GM21390 (cell line): Measurements from ENCODE around the gene HOXD4.

ENCODE experiments used
- ATAC-seq: cut with Tn5 transposase; IDR thresholded peaks from one replicate; pipeline ENCODE4 v1.9.1; 2021; ENCODE audit not compliant: unreplicated experiment

Gene HOXD4

GRCh38 chr2:176187899-176188773 lies 36.8 kb downstream of the HOXD4 start, which contains the start of gene HOXD1:
Gene HOXD1 (plus strand): TSS chr2:176188668. CDS start chr2:176188802, 134 bp downstream.
- no peak for ATAC-seq

DNA sequence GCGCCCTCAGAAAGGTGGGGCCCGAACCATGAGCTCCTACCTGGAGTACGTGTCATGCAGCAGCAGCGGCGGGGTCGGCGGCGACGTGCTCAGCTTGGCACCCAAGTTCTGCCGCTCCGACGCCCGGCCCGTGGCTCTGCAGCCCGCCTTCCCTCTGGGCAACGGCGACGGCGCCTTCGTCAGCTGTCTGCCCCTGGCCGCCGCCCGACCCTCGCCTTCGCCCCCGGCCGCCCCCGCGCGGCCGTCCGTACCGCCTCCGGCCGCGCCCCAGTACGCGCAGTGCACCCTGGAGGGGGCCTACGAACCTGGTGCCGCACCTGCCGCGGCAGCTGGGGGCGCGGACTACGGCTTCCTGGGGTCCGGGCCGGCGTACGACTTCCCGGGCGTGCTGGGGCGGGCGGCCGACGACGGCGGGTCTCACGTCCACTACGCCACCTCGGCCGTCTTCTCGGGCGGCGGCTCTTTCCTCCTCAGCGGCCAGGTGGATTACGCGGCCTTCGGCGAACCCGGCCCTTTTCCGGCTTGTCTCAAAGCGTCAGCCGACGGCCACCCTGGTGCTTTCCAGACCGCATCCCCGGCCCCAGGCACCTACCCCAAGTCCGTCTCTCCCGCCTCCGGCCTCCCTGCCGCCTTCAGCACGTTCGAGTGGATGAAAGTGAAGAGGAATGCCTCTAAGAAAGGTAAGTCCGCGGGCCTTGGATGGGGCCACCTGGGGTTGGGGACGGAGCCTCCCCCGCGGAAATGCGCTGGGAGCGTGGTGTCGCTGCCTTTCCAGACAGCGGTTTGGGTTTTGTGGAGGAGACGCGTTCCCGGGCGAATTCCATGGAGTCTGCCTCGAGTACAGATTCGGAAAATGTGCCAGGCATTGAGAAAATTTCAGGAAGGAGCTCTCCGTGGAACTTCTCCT lies 37.7 kb downstream of the HOXD4 start:
- no peak for ATAC-seq

DNA sequence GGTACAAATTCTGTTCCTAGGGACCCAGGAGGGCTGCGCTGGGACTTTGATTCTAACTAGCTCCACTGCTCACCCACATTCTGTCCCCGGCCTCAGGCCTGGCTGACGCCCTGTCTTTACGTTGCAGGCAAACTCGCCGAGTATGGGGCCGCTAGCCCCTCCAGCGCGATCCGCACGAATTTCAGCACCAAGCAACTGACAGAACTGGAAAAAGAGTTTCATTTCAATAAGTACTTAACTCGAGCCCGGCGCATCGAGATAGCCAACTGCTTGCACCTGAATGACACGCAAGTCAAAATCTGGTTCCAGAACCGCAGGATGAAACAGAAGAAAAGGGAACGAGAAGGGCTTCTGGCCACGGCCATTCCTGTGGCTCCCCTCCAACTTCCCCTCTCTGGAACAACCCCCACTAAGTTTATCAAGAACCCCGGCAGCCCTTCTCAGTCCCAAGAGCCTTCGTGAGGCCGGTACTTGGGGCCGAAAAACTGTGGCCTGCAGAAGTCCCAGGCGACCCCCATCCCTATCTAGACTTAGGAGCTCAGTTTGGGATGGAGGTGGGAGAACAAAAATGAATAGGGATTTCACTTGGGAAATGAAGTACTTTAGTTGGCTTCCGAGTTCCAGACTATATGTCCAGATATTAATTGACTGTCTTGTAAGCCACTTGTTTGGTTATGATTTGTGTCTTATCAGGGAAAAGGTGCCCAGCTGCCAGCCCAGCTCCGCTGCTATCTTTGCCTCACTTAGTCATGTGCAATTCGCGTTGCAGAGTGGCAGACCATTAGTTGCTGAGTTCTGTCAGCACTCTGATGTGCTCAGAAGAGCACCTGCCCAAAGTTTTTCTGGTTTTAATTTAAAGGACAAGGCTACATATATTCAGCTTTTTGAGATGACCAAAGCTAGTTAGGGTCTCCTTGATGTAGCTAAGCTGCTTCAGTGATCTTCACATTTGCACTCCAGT lies 38.6 kb downstream of the HOXD4 start:
- ATAC-seq: no peak

DNA sequence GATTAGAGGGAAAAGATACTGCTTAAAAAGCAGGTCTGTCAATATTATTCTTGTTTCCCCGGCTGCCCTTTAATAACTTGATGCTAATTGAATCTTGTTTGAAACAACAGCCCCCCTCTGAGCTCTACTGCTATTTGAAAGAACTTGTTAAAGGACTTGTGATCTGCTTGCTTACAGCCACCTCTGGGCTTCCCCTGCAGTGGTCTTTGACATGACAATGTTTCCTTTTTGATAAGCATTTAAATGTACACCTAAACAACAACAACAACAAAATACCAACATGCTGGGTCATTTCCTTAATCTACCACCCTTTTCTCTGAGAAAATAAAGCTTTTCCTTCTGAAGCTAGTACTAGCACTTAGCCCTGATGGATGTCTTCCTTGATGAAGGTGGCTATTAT lies 41.0 kb downstream of the HOXD4 start:
- ATAC-seq: no peak

DNA sequence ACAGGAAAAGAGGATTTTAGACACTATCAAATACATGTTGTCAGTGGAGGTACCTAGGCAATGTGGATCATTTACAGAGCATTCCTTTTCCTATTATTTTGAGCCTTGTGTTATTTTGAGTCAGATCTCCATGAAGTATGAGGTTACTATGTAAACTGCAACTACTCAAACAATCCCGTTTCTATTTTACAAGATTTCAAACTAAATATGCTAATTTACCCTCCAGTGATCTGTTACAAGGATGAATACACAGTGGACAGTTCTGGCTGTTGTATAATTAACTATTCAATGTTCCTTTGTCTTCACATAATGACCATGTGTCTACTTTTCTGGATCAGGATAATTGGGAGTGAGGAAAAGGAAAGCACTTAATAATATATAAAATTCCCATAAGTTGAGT lies 41.7 kb downstream of the HOXD4 start:
- ATAC-seq: no peak

DNA sequence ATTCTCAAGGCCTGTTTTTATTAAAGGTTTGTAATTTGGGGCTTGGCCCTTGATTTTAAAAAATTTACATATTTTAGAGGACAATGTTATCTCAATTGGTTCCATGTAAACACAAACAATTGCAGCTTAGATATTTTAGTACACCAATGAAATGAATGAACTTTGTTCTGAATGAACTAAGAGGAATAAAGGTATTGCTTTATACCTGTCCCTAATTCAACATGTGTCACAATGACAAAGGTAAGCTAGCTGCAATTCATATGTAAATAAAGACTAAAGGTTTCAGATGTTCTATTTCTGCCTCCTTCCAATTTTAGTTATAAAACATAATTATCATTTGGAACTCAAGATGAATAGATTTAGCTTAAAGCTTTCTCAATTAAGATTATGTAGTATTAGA lies 48.6 kb downstream of the HOXD4 start:
- ATAC-seq: no peak

DNA sequence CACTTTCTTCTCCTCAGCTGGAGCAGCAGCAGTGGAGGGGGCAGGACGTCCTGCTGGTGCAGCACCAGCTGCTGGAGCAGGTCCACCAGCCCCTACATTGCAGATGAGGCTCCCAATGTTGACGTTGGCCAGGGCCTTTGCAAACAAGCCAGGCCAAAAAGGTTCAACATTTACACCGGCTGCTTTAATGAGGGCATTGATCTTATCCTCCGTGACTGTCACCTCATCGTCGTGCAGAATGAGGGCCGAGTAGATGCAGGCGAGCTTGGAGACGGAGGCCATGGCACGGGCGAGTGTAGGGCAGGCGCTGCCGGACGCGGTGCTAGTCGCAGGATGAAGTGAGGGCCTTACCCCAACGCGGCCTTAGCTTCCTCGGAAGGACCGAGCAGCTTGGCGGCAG lies 49.6 kb downstream of the HOXD4 start:
- ATAC-seq: no peak

DNA sequence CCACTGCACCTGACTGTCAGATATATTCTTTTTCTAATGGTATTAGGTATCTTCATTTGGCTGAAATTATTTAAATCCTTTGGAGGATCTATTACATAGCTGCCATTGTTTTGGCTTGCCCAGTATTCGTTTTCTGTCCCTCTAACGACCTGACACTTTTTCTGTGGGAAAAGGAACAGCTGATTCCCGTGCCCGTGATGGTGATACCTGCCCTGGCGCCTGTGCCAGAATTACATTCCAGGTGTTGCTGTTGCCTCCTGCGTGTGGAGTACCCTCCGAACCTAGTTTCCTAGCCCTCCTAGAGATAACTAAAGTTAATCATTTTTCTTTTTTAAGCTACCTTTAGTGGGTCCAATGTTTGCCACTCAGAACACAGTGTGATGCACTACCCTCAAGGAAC lies 51.1 kb downstream of the HOXD4 start:
- no peak for ATAC-seq
